ENCODE data around the gene XNDC1N. TPM values are rescaled to one million over a fixed set of nuclear protein-coding genes. Genes with fewer than 3 reads are reported as not detected.

Gene XNDC1N
- total and polyA plus RNA-seq, 2 of the 13 experiments (the other 11 are each of a cell fraction or from before 2014, with no cell fraction given) = 3.4 to 7.5 TPM

DNA sequence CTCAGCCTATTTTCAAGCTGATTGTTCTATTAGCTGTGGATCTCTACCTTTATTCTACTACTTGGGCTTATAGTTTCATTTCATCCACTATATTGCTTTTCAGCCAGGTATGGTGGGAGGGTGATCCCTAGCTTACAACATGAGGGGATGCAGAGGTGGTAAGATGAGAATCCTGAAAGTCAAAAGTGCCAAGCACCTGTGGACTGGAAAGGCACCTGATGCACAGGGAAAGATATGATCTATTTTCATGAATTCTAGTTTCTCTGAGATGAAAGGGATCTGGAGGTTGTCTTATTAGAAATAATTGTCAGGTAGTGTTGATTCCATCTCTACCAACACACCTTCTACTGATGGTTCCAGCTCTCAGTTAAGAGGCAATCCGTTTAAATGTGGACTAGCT lies 48.7 kb upstream of the XNDC1N start (continued):
- no peak for TF ChIP-seq ZFP82 (CRISPR knock-in tag; IDR thresholded peaks at IDR 0.05; ENCODE audit: borderline replicate concordance)
- TF ChIP-seq, protein P1, sequence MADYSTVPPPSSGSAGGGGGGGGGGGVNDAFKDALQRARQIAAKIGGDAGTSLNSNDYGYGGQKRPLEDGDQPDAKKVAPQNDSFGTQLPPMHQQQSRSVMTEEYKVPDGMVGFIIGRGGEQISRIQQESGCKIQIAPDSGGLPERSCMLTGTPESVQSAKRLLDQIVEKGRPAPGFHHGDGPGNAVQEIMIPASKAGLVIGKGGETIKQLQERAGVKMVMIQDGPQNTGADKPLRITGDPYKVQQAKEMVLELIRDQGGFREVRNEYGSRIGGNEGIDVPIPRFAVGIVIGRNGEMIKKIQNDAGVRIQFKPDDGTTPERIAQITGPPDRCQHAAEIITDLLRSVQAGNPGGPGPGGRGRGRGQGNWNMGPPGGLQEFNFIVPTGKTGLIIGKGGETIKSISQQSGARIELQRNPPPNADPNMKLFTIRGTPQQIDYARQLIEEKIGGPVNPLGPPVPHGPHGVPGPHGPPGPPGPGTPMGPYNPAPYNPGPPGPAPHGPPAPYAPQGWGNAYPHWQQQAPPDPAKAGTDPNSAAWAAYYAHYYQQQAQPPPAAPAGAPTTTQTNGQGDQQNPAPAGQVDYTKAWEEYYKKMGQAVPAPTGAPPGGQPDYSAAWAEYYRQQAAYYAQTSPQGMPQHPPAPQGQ (CRISPR knock-in tag; IDR thresholded peaks at IDR 0.05; ENCODE audit: borderline replicate concordance) = no peak

DNA sequence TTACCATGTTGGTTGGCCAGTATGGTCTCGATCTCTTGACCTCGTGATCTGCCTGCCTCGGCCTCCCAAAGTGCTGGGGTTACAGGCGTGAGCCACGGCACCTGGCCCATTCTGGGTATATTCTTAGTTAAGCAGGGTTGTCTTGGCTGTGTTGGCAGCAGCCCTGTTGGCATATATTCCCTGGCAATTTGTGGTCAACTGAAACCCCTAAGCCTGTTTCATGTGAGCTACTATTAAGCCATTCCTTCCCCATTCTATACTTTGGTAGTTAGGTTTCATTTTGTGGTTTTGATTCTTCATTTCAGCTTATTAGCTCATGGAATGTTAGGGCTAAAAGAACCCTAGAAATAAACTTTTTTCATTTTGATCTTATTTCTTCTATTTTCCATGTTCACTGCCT lies 48.2 kb upstream of the XNDC1N start:
- TF ChIP-seq, protein P2, sequence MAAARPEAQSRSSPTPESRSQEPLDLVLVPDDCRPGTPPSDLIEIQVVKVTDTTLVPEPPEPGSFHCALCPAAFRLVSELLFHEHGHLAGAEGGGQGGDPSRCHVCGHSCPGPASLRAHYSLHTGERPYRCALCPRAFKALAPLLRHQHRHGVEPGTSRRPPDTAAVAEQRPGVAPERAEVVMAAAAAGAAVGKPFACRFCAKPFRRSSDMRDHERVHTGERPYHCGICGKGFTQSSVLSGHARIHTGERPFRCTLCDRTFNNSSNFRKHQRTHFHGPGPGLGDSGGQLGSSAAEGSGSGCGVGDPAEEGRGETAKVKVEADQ (CRISPR knock-in tag; IDR thresholded peaks at IDR 0.05; ENCODE audit: borderline replicate concordance) = no peak
- TF ChIP-seq, protein P3, sequence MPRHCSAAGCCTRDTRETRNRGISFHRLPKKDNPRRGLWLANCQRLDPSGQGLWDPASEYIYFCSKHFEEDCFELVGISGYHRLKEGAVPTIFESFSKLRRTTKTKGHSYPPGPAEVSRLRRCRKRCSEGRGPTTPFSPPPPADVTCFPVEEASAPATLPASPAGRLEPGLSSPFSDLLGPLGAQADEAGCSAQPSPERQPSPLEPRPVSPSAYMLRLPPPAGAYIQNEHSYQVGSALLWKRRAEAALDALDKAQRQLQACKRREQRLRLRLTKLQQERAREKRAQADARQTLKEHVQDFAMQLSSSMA (CRISPR knock-in tag; IDR thresholded peaks at IDR 0.05) = no peak
- TF ChIP-seq MTF2 (CRISPR knock-in tag; IDR thresholded peaks at IDR 0.05; ENCODE audit: borderline replicate concordance) (no peak), RORA (CRISPR knock-in tag; IDR thresholded peaks at IDR 0.05) (no peak), ASH2L (IDR thresholded peaks at IDR 0.05; ENCODE audit: insufficient read length, low read depth, low read length) (no peak), FOSL1 (CRISPR knock-in tag; IDR thresholded peaks at IDR 0.05; ENCODE audit: borderline replicate concordance) (no peak)
- TF ChIP-seq, protein P4, sequence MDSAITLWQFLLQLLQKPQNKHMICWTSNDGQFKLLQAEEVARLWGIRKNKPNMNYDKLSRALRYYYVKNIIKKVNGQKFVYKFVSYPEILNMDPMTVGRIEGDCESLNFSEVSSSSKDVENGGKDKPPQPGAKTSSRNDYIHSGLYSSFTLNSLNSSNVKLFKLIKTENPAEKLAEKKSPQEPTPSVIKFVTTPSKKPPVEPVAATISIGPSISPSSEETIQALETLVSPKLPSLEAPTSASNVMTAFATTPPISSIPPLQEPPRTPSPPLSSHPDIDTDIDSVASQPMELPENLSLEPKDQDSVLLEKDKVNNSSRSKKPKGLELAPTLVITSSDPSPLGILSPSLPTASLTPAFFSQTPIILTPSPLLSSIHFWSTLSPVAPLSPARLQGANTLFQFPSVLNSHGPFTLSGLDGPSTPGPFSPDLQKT (CRISPR knock-in tag; IDR thresholded peaks at IDR 0.05; ENCODE audit: borderline replicate concordance) = no peak
- H3K9me3 ChIP-seq (ENCODE audit: low read length) = no peaks in the 10 kb centered on the region
- no peaks in the 10 kb centered on the region for H3K27me3 ChIP-seq (ENCODE audit: control insufficient read depth in 1 of 2, insufficient read depth in 2 of 2, low read length in 2 of 2)
- H3K36me3 ChIP-seq (replicated peaks in 1 of 2; ENCODE audit: control insufficient read depth in 1 of 2, insufficient read depth in 2 of 2, low read length in 2 of 2) = peaks cover 7 to 41% of the 10 kb centered on the region in 2 experiments; a peak in 4 of 5 replicates
- H4K20me1 ChIP-seq (ENCODE audit: insufficient read depth, low read length) = no peaks in the 10 kb centered on the region
- H3K4me1 ChIP-seq (ENCODE audit: insufficient read depth, low read length) = no peaks in the 10 kb centered on the region
- in situ Hi-C loops (cut with HindIII; ENCODE audit: extremely low pct_ligation_motif_present, low pct_unique_long_range_greater_than_20kb) = no loop called here
- ATAC-seq (no peak), FAIRE-seq (no peak), DNase-seq (ENCODE audit: low spot score) (no peak)
- H3K9ac ChIP-seq (ENCODE audit: insufficient read depth, low read depth, low read length) = no peak overlapping the region
- no peak overlapping the region for H3K27ac ChIP-seq (ENCODE audit: extremely low read length, insufficient read depth, low read length)
- BruUV-seq (replicated peaks) = no TSS peak
- intact Hi-C loops (cut with micrococcal nuclease; ENCODE audit: unreplicated experiment) = no loop called here
- H2AFZ ChIP-seq (ENCODE audit: low read length) = no peak overlapping the region
- peaks cover 2% of the 10 kb centered on the region for H3K79me2 ChIP-seq (ENCODE audit: insufficient read depth, low read length)
- ChIA-PET CTCF (ENCODE audit: low intra/inter-chr PET ratio, low total read pairs) (no interaction called here), POLR2A (interaction anchor here (1.3 kb wide), 1 partner anchor 28 kb away, joined by 3 read pairs; no protein-coding TSS in a partner anchor)
- 98% methylated on average over 5 of the region's 5 CpGs for WGBS (ENCODE audit: low lambda C conversion rate)
- no peak overlapping the region for H3K4me3 ChIP-seq (replicated peaks in 1 of 3; ENCODE audit: insufficient read depth in 1 of 3, low read depth in 2 of 3, low read length in 3 of 3)
- no peak overlapping the region for H3K4me2 ChIP-seq (ENCODE audit: low read depth, low read length)
